Kidney (tissue), 14 donors: ENCODE measurements around the gene ACSBG1. TPM values are rescaled to one million over a fixed set of nuclear protein-coding genes. Genes with fewer than 3 reads are reported as not detected.

ENCODE experiments used
- DNase-seq, 5 donors: peaks; one replicate each; pipeline ENCODE4 v3.0.0-alpha.2; 2013 to 2020
- FAIRE-seq: peaks from 2 replicates; lab custom pipeline; 2012; peaks lifted over from hg19 to GRCh38; lab: Jason Lieb, UNC
- H3K27ac ChIP-seq, 2 donors: one replicate each; pipeline ENCODE4 v1.7.0; 2013; ENCODE audit warnings: low read depth in 2 of 2, low read length in 2 of 2, inconsistent platforms in 1 of 2
- H3K27me3 ChIP-seq: one replicate; pipeline ENCODE4 v1.7.1; 2013; ENCODE audit warnings: low read length, inconsistent platforms; ENCODE audit not compliant: control insufficient read depth, insufficient read depth
- H3K36me3 ChIP-seq, 3 donors: one replicate each; pipeline versions ENCODE4 v1.7.0 to v1.7.1; 2013; ENCODE audit warnings: low read length in 3 of 3, control low read depth in 1 of 3, inconsistent platforms in 1 of 3; ENCODE audit not compliant: insufficient read depth in 3 of 3, control insufficient read depth in 2 of 3
- H3K4me1 ChIP-seq, 3 donors: one replicate each; pipeline versions ENCODE4 v1.7.0 to v1.7.1; 2013; ENCODE audit warnings: low read length in 3 of 3, inconsistent platforms in 1 of 3, low read depth in 1 of 3; ENCODE audit not compliant: control insufficient read depth in 2 of 3, insufficient read depth in 2 of 3
- H3K4me3 ChIP-seq, 3 donors: one replicate each; pipeline versions ENCODE4 v1.7.0 to v1.8.1; 2013; ENCODE audit warnings: low read length in 3 of 3, control low read depth in 1 of 3, inconsistent platforms in 1 of 3
- H3K9ac ChIP-seq, 3 donors: one replicate each; pipeline versions ENCODE4 v1.7.0 to v1.7.1; 2013; ENCODE audit warnings: low read length in 3 of 3, control low read depth in 1 of 3, inconsistent platforms in 1 of 3
- H3K9me3 ChIP-seq, 3 donors: one replicate each; pipeline versions ENCODE4 v1.7.0 to v1.7.1; 2013; ENCODE audit warnings: low read length in 3 of 3, control low read depth in 1 of 3, inconsistent platforms in 1 of 3; ENCODE audit not compliant: control insufficient read depth in 2 of 3, insufficient read depth in 1 of 3
- CTCF ChIP-seq: IDR thresholded peaks from 3 replicates; pipeline ENCODE4 v1.5.1; 2012; ENCODE audit warnings: mild to moderate bottlenecking, moderate library complexity, borderline replicate concordance; ENCODE audit not compliant: insufficient read depth; ENCODE audit errors: extremely low read depth
- intact Hi-C: fragments of 100-400 bp; cut with DNase I; formaldehyde crosslinking; loops from one replicate; pipeline ENCODE4 v1.11.1; 2022
- polyA plus RNA-seq: library from polyadenylated mRNA; stranded (reverse); fragments of 350-450 nt; fragmentation: Illumina TruSeq; extraction: RNeasy Lipid Tissue Mini Kit (QIAGEN cat#74804); gene quantifications from one replicate; pipeline ENCODE4 v1.2.3, GENCODE V29; 2014; ENCODE audit warnings: low read depth, low replicate concordance; ENCODE audit not compliant: insufficient read depth
- total RNA-seq: library from RNA; stranded (reverse); fragmentation: NEBNext Ultra II Directional; extraction: Animal tissue kit (Norgen Biotek cat#: 25700); gene quantifications from one replicate; pipeline ENCODE4 v1.2.1, GENCODE V29; 2021
- donor health status: control.
- donor health status: control.
- donor health status: control.
- donor health status: control.
- donor health status: control.
- donor health status: DM: yes; HTN: yes; CAD: no.
- donor health status: Normal renal cell carcinoma (clear cell type).

ACSBG1 gene
- total and polyA plus RNA-seq, 2 donors from 2014 or later = 0.13 to 0.86 TPM

- DNase-seq = no peak
- Histone ChIP-seq H3K4me3 (no peak overlapping the region), H3K4me1 (no peaks in the 10 kb centered on the region)
Measured at GRCh38 chr15:78225783-78226541, 8.4 kb downstream of the ACSBG1 start.

GRCh38 chr15:78224023-78224411 is 10.3 kb downstream of the ACSBG1 start:
- H3K27me3 ChIP-seq = no peaks in the 10 kb centered on the region
- H3K9ac ChIP-seq = no peak overlapping the region
- H3K36me3 ChIP-seq = no peaks in the 10 kb centered on the region
- no peak overlapping the region for H3K27ac ChIP-seq
- no peak for FAIRE-seq
- intact Hi-C loops = no loop called here
- DNase-seq = no peak
- no peak overlapping the region for H3K4me3 ChIP-seq
- no peaks in the 10 kb centered on the region for H3K4me1 ChIP-seq
- H3K9me3 ChIP-seq = no peaks in the 10 kb centered on the region
- TF ChIP-seq CTCF = no peak

More at GRCh38 chr15:78225783-78226541, 8.4 kb downstream of the ACSBG1 start:
- intact Hi-C loops = no loop called here
- TF ChIP-seq CTCF = no peak
- no peaks in the 10 kb centered on the region for H3K9me3 ChIP-seq
- no peak for FAIRE-seq
- no peak overlapping the region for H3K9ac ChIP-seq
- H3K36me3 ChIP-seq = no peaks in the 10 kb centered on the region
- no peaks in the 10 kb centered on the region for H3K27me3 ChIP-seq
- no peak overlapping the region for H3K27ac ChIP-seq

- no peak for TF ChIP-seq CTCF
- Histone ChIP-seq H3K36me3 (no peaks in the 10 kb centered on the region), H3K4me1 (no peaks in the 10 kb centered on the region), H3K27me3 (no peaks in the 10 kb centered on the region), H3K9ac (no peak overlapping the region), H3K27ac (no peak overlapping the region), H3K9me3 (no peaks in the 10 kb centered on the region), H3K4me3 (no peak overlapping the region)
- intact Hi-C loops = no loop called here
- DNase-seq = no peak
- FAIRE-seq = no peak
Measured at GRCh38 chr15:78223396-78224022, 10.9 kb downstream of the ACSBG1 start.
